H1 (cell line): ENCODE measurements around the gene KLF4. TPM values are rescaled to one million over a fixed set of nuclear protein-coding genes. Genes with fewer than 3 reads are reported as not detected.

ENCODE experiments used
- EZH2 ChIP-seq: fragments of 200-600 bp; sonication (generic); IDR thresholded peaks from 2 replicates; pipeline ENCODE4 v1.7.1; 2012; ENCODE audit warnings: low read depth, mild to moderate bottlenecking, moderate library complexity, low read length, inconsistent platforms; ENCODE audit not compliant: severe bottlenecking
- JUND ChIP-seq: IDR thresholded peaks from 2 replicates; pipeline ENCODE4 v1.6.1; 2011; ENCODE audit warnings: mild to moderate bottlenecking, improper control_type of control experiment, low read length
- KDM5A ChIP-seq: fragments of 200-600 bp; IDR thresholded peaks from 2 replicates; pipeline ENCODE4 v1.7.1; 2012; ENCODE audit warnings: mild to moderate bottlenecking, low read length, inconsistent platforms, mixed read lengths
- polyA plus RNA-seq, 7 experiments: library from polyadenylated mRNA; depleted of rRNA in 3 of 7; stranded (reverse) in 5 of 7; unstranded in 2 of 7; fragments of >200 nt in 5 of 7; fragments of 200-250 nt in 2 of 7; gene quantifications; 1 replicate in 5 of 7; 2 replicates in 1 of 7; 4 replicates in 1 of 7; pipeline versions ENCODE4 v1.2.1 to v1.2.3, GENCODE V29; 2011 to 2013; ENCODE audit warnings: missing spikeins in 2 of 7, mixed read lengths in 2 of 7
- total RNA-seq: library from RNA; stranded (reverse); fragmentation: NEBNext Ultra II Directional; extraction: Animal tissue kit (Norgen Biotek cat#: 25700); gene quantifications from 2 replicates; pipeline ENCODE4 v1.2.1, GENCODE V29; 2021
- TF ChIP-seq, protein P1 (sequence below): fragments of 300-600 bp; sonication (generic); IDR thresholded peaks from 2 replicates; pipeline ENCODE4 v1.7.1; 2012; ENCODE audit warnings: low read length, moderate library complexity, mild to moderate bottlenecking, inconsistent platforms; ENCODE audit not compliant: insufficient replicate concordance
- TF ChIP-seq, protein P2 (sequence below): IDR thresholded peaks from 2 replicates; pipeline ENCODE4 v1.6.1; 2012; ENCODE audit warnings: inconsistent platforms

The KLF4 gene
- total and polyA plus RNA-seq, 2 of the 8 experiments (the other 6 are each of a cell fraction or from before 2014, with no cell fraction given): 0.77 to 2.8 TPM

DNA sequence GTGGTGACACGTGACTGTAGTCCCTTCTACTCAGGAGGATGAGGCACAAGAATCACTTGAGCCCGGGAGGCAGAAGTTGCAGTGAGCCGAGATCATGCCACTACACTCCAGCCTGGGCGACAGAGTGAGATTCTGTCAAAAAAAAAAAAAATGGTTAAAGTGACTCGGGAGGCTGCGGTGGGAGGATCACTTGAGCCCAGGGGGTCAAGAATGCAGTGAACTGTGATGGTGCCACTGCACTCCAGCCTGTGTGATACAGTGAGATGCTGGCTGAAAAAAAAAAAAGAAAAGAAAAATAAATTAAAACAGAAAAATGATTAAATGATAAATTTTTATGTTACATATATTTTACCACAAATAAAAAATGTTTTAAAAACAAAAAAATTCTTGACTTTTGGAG is 51.9 kb downstream of the KLF4 start (continued):
- TF ChIP-seq, protein P1, sequence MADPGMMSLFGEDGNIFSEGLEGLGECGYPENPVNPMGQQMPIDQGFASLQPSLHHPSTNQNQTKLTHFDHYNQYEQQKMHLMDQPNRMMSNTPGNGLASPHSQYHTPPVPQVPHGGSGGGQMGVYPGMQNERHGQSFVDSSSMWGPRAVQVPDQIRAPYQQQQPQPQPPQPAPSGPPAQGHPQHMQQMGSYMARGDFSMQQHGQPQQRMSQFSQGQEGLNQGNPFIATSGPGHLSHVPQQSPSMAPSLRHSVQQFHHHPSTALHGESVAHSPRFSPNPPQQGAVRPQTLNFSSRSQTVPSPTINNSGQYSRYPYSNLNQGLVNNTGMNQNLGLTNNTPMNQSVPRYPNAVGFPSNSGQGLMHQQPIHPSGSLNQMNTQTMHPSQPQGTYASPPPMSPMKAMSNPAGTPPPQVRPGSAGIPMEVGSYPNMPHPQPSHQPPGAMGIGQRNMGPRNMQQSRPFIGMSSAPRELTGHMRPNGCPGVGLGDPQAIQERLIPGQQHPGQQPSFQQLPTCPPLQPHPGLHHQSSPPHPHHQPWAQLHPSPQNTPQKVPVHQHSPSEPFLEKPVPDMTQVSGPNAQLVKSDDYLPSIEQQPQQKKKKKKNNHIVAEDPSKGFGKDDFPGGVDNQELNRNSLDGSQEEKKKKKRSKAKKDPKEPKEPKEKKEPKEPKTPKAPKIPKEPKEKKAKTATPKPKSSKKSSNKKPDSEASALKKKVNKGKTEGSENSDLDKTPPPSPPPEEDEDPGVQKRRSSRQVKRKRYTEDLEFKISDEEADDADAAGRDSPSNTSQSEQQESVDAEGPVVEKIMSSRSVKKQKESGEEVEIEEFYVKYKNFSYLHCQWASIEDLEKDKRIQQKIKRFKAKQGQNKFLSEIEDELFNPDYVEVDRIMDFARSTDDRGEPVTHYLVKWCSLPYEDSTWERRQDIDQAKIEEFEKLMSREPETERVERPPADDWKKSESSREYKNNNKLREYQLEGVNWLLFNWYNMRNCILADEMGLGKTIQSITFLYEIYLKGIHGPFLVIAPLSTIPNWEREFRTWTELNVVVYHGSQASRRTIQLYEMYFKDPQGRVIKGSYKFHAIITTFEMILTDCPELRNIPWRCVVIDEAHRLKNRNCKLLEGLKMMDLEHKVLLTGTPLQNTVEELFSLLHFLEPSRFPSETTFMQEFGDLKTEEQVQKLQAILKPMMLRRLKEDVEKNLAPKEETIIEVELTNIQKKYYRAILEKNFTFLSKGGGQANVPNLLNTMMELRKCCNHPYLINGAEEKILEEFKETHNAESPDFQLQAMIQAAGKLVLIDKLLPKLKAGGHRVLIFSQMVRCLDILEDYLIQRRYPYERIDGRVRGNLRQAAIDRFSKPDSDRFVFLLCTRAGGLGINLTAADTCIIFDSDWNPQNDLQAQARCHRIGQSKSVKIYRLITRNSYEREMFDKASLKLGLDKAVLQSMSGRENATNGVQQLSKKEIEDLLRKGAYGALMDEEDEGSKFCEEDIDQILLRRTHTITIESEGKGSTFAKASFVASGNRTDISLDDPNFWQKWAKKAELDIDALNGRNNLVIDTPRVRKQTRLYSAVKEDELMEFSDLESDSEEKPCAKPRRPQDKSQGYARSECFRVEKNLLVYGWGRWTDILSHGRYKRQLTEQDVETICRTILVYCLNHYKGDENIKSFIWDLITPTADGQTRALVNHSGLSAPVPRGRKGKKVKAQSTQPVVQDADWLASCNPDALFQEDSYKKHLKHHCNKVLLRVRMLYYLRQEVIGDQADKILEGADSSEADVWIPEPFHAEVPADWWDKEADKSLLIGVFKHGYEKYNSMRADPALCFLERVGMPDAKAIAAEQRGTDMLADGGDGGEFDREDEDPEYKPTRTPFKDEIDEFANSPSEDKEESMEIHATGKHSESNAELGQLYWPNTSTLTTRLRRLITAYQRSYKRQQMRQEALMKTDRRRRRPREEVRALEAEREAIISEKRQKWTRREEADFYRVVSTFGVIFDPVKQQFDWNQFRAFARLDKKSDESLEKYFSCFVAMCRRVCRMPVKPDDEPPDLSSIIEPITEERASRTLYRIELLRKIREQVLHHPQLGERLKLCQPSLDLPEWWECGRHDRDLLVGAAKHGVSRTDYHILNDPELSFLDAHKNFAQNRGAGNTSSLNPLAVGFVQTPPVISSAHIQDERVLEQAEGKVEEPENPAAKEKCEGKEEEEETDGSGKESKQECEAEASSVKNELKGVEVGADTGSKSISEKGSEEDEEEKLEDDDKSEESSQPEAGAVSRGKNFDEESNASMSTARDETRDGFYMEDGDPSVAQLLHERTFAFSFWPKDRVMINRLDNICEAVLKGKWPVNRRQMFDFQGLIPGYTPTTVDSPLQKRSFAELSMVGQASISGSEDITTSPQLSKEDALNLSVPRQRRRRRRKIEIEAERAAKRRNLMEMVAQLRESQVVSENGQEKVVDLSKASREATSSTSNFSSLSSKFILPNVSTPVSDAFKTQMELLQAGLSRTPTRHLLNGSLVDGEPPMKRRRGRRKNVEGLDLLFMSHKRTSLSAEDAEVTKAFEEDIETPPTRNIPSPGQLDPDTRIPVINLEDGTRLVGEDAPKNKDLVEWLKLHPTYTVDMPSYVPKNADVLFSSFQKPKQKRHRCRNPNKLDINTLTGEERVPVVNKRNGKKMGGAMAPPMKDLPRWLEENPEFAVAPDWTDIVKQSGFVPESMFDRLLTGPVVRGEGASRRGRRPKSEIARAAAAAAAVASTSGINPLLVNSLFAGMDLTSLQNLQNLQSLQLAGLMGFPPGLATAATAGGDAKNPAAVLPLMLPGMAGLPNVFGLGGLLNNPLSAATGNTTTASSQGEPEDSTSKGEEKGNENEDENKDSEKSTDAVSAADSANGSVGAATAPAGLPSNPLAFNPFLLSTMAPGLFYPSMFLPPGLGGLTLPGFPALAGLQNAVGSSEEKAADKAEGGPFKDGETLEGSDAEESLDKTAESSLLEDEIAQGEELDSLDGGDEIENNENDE: no peak
- TF ChIP-seq KDM5A (no peak), EZH2 (no peak), JUND (no peak)
- TF ChIP-seq, protein P2, sequence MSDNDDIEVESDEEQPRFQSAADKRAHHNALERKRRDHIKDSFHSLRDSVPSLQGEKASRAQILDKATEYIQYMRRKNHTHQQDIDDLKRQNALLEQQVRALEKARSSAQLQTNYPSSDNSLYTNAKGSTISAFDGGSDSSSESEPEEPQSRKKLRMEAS: no peak
